GM08714 (cell line): ENCODE results near the gene CNOT4.
"Not testable (repeated sequence)": the region's sequence is repeated elsewhere in the genome, so short reads cannot be mapped to it uniquely, and the experiment has no call there.

Experiments
- H3K4me3 ChIP-seq: fragments of 200-500 bp; sonication (Bioruptor generic); 2 replicates; pipeline ENCODE4 v1.5.1; 2014; ENCODE audit warnings: mild to moderate bottlenecking, low read length, inconsistent platforms
- ZNF274 ChIP-seq: IDR thresholded peaks from 2 replicates; pipeline ENCODE4 v1.6.1; 2012; ENCODE audit warnings: mild to moderate bottlenecking, low read depth, low read length

The CNOT4 gene

GRCh38 chr7:135490783-135491182, 19.1 kb downstream of the CNOT4 start:
- no peak overlapping the region for H3K4me3 ChIP-seq
- TF ChIP-seq ZNF274, result no peak

GRCh38 chr7:135489791-135490190, 20.1 kb downstream of the CNOT4 start:
- no peak for TF ChIP-seq ZNF274
- no peak overlapping the region for H3K4me3 ChIP-seq

GRCh38 chr7:135486261-135486920, 23.5 kb downstream of the CNOT4 start:
- H3K4me3 ChIP-seq, result no peak overlapping the region
- no peak for TF ChIP-seq ZNF274

GRCh38 chr7:135481598-135481979, 28.3 kb downstream of the CNOT4 start:
- no peak overlapping the region for H3K4me3 ChIP-seq
- no peak for TF ChIP-seq ZNF274

DNA sequence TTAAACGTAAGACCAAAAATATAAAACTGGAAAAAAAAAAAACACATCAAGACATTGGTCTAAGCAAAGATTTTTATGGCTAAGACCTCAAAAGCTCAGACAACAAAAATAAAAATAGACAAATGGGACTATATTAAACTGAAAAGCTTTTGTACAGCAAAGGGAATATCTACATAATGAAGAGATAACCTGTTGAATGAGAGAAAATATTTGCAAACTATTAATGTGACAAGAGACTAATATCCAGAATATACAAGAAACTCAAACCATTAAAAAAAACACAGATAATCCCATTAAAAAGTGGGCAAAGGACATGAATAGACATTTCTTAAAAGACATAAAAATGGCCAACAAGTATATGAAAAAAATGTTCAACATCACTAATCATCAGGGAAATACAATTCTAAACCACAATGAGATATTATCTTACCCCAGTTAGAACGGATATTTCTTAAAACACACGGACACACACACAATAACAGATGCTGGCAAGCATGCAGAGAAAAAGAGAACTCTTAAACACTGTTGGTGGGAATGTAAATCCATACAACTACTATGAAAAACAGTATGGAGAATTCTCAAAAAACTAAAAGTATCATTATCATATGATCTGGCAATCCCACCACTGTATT, 28.8 kb downstream of the CNOT4 start:
- no peak for TF ChIP-seq ZNF274
- no peak overlapping the region for H3K4me3 ChIP-seq

DNA sequence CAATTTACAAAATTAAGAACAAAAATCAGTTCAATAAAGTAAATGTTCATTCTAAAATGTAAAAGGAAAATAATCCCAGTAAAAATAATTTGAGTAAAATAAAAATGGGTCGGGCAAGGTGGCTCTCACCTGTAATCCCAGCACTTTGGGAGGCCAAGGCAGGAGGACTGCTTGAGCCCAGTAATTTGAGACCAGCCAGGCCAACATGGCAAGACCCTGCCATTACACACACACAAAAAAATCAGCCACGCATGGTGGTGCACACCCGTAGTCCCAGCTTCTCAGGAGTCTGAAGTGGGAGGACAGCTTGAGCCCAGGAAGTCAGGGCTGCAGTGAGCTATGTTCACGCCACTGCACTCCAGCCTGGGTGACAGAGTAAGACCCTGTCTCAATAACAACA, 34.4 kb downstream of the CNOT4 start:
- no peak for TF ChIP-seq ZNF274
- H3K4me3 ChIP-seq, result no peak overlapping the region

DNA sequence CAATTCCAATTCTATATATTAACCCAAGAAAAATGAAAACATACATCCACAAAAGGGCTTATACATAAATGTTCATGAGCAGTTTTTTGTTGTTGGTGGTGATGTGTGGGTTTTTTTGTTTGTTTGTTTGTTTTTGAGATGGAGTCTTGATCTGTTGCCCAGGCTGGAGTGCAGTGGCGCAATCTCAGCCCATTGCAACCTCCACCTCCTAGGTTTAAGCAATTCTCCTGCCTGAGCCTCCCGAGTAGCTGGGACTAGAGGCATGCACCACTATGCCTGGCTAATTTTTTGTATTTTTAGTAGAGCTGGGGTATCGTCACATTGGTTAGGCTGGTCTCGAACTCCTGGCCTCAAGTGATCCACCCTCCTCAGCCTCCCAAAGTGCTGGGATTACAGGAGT, 40.2 kb downstream of the CNOT4 start:
- H3K4me3 ChIP-seq, result not testable (repeated sequence)

DNA sequence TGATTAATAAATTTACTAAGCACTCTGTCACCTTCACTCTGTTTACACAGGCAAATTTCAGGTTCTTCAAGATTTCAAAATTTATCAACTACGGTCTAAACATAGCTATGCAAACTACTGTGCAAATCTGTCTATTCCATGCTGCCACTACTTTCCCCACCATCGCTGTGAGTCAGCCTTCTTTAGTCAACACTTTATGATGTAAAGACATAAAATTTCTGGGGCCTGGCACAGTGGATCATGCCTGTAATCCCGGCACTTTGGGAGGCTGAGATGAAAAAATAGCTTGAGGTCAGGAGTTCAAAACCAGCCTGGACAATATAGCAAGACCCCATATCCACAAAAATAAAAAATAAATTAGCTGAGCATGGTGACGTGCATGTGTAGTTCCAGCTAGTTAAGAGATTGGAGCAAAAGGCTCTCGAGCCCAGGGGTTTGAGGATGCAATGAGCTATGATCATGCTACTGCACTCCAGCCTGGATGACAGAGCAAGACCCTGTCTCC, 42.6 kb downstream of the CNOT4 start:
- H3K4me3 ChIP-seq, result no peak overlapping the region
- TF ChIP-seq ZNF274, result no peak

- no peak overlapping the region for H3K4me3 ChIP-seq
- TF ChIP-seq ZNF274, result no peak
Observed at GRCh38 chr7:135466442-135467206, 43.3 kb downstream of the CNOT4 start.

DNA sequence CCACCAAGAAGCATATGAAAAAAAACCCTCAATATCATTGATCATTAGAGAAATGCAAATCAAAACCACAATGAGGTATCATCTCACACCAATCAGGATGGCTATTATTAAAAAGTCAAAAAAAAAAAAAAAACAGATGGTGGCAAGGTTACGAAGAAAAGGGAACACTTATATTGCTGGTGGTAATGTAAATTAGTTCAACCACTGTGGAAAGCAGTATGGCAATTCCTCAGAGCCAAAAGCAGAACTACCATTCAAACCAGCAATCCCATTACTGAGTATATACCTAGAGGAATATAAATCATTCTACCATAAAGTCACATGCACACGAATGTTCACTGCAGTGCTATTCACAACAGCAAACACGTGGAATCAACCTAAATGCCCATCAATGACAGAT, 46.0 kb downstream of the CNOT4 start:
- TF ChIP-seq ZNF274, result no peak
- no peak overlapping the region for H3K4me3 ChIP-seq

GRCh38 chr7:135459951-135460567, 49.8 kb downstream of the CNOT4 start:
- no peak for TF ChIP-seq ZNF274
- no peak overlapping the region; the same call in 1 of the 2 replicates for H3K4me3 ChIP-seq

GRCh38 chr7:135459076-135459475, 50.8 kb downstream of the CNOT4 start:
- no peak overlapping the region for H3K4me3 ChIP-seq
- TF ChIP-seq ZNF274, result no peak

DNA sequence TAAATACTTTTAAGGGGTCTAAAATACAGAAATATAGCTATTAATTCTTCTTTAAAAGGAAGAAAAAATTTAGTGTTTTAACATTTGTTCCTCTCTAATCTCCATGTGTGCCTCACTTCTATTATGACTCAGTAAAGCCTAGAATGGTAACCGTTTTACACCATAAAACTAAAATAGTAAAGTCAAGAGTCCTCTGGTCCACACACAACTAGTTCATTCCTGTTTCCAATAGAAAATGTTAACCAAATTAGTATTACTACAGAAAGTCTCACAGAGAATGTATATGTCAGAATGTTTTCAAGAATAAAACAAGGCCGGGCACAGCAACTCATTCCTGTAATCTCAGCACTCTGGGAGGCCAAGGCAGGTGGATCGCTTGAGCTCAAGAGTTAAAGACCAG, 55.8 kb downstream of the CNOT4 start:
- no peak overlapping the region for H3K4me3 ChIP-seq
- no peak for TF ChIP-seq ZNF274

DNA sequence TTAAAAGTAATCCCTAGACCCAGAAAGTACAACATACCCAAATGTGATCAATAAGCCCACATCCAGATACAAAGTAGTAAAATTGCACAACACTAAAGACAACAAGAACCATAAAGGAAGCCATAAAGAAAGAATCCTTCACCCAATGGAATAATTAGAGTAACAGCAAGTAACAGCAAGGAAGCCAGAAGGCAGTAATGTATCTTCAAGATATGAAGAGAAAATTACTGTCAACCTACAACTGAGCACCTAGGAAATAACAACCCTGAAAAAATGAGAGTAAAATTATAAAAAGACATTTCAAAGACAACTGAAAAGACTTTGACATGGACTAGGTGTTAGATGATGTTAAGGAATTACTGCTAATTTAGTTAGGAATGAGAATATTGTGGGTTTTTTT, 60.5 kb downstream of the CNOT4 start:
- TF ChIP-seq ZNF274, result no peak
- H3K4me3 ChIP-seq, result no peak overlapping the region
